WI38 (cell line): Measurements from ENCODE around the gene CLCA1.

ENCODE experiments used
- H3K4me3 ChIP-seq: 2 replicates; pipeline ENCODE4 v1.5.1; 2011; ENCODE audit warnings: low read depth, mild to moderate bottlenecking, control low read depth, low read length
- TF ChIP-seq, protein P1 (sequence below): IDR thresholded peaks from 2 replicates; pipeline ENCODE4 v1.5.1; 2012; ENCODE audit warnings: low read depth, mild to moderate bottlenecking, control low read depth, low read length

The CLCA1 gene

DNA sequence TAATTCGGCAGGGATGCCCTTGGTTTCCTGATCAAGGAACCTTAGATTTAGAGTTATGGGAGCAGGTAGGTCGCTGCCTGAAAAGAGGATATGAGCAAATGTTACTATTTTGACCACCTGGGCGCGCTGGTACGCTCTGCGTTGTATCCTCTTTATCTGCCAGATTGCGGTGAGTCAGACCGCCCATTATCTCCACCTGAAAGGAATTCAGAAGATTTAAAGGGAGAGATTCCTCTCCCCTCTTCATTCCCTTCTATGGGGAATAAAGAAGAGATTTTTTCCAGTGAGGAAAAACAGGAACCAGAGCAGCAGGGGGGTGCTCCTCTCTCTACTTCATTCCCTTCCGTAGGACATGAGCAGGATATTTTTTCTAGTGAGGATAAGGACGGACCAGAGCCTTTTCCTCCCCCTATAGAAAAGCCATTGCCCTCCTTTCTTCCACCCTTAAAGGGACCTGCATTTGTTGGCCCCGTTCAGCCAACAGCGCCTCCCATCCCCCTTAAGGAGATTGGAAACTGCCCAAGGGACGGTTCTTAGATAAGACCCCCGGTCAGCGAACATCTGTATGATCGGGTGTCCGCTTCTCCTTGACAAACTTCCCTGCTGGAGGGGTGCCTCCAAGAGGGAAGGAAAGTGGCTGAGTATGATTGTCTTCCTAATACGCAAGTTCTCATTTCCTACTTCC, 34.1 kb downstream of the CLCA1 start:
- TF ChIP-seq, protein P1, sequence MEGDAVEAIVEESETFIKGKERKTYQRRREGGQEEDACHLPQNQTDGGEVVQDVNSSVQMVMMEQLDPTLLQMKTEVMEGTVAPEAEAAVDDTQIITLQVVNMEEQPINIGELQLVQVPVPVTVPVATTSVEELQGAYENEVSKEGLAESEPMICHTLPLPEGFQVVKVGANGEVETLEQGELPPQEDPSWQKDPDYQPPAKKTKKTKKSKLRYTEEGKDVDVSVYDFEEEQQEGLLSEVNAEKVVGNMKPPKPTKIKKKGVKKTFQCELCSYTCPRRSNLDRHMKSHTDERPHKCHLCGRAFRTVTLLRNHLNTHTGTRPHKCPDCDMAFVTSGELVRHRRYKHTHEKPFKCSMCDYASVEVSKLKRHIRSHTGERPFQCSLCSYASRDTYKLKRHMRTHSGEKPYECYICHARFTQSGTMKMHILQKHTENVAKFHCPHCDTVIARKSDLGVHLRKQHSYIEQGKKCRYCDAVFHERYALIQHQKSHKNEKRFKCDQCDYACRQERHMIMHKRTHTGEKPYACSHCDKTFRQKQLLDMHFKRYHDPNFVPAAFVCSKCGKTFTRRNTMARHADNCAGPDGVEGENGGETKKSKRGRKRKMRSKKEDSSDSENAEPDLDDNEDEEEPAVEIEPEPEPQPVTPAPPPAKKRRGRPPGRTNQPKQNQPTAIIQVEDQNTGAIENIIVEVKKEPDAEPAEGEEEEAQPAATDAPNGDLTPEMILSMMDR: no peak
- no peak overlapping the region for H3K4me3 ChIP-seq

DNA sequence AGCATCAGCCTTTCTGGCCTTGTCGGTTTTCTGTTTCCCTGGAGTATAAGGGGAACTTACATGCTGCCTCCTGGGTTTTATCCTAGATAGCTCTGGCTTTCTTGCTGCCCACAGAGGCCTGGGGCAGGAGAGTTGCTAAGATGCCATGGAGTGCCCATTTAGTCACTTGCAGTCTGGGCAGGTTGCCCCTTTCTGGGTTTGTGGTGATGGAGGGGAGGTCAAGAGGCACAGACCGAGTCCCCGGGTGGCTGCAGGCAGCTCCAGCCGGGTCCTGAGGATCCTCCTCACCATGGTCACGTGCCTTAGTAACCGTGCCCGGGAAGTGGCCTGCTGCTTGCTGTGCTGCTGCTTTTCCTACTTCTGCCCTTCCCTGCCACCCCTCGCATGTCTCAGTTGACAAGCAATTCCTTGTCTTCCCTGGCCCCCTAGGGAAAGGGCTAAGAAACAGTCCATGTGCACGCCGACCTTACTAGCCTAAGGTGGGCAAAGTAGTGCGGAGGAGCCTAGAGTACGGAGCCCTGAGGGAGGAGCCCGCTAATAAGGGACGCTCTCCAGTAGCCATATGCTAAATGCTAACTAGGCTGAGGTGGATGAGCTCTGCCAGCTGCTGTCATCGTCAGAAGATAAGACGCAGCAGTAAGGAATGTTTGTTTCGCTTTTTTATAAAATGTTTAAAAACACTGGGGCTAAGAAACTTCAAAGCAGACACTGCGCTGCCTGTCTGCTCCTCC, 34.8 kb downstream of the CLCA1 start:
- H3K4me3 ChIP-seq: peak overlapping the region; percentile 6; the same call in 1 of the 2 replicates
- TF ChIP-seq, protein P1: no peak

DNA sequence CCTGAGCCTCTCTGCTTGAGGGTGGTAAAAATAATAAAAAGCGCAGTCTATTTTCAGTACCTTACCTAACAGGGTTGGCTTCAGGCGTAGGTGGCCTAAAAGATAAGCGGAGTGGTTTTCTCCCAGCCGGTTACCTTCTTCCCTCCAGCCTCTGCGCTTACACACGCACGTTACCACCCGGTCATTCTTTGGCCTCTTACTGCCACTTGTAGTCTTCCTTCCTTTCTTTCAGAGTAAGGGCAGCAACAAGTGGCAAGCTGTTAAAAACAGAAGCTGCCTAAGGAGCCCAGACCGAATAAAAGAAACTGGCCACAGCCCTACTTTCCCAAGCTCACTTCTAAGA, 35.4 kb downstream of the CLCA1 start:
- TF ChIP-seq, protein P1: no peak
- no peak overlapping the region for H3K4me3 ChIP-seq

DNA sequence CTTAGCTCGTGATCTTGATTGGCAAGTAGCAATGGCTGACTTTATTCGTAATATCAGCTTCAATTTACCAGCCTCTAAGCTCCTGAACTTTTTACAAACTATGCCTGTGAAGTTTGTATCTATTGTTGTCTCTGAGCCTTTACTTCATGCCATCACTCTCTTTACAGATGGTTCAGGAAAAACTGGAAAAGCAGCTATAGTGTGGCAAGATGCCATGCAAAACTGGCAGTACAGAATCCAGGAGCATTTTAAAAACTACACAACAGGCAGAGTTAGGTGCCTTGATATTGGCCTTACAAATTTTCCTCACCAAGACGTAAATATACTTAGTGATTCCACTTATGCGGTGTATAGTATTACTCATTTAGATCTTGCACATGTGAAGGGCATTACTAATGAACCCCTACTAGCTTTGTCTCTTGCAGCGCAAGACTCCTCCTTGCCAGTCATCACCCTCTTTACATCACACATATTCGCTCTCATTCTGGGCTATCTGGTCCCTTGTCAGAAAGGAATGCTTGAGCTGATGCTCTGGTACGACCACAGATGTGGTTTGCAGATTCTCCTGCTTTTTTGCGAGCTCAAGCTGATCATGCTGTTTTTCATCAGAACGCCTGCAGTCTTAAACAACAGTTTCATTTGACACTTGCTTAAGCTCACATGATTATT, 36.3 kb downstream of the CLCA1 start:
- TF ChIP-seq, protein P1: no peak
- no peak overlapping the region for H3K4me3 ChIP-seq

DNA sequence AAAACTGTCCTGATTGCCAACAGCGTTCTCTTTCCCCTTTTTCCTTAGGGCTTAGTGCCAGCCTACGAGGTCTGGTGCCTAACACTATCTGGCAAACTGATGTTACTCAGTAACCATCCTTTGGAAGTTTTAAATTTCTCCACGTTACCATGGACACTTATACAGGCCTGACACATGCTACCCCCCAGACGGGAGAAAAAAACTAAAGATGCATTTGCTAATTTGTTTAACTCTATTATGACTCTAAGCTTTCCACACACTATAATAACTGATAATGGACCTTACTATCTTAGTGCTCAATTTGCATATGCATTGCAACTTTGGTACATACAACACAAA, 36.8 kb downstream of the CLCA1 start:
- TF ChIP-seq, protein P1: no peak

DNA sequence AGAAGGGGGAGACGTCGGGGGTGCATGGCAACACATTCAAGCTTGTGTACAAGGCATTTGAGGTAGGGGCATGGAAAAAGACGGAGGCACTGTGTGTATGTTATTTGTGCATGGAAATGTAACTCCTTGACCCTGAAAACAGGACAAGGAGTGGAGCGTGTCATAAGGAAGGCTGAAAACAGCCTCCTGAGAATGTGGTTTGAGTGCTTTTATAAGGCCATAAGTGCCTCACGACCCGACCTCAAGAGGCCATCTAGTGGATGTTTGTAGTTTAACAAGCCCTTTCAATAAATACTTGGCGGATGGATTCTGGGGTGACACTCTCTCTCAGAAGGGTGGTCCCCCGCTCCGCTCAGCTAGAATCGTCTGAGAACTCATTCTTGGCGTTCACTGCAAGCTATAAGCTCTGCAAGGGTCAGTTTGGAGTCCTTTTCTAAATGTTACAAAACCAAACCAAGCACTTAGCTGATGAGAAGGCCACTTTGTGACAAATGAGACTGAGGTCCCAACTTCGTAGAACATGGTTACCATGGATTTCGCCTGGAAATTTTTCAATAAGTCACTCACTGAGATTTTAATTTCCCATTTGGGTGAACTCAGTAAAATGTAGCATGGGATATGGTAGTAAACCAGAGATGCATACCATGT, 39.3 kb downstream of the CLCA1 start:
- TF ChIP-seq, protein P1: peak; percentile 51
- H3K4me3 ChIP-seq: no peak overlapping the region

More for the DNA sequence above, 36.8 kb downstream of the CLCA1 start:
- no peak overlapping the region for H3K4me3 ChIP-seq
